HL-60 (cell line): ENCODE results near the gene CCDC85C.

ENCODE experiments used
- DNase-seq, 2 experiments: peaks; one replicate each; pipeline ENCODE4 v3.0.0-alpha.2; 2010 to 2020; ENCODE audit warnings: low read depth in 1 of 2, low spot score in 1 of 2
- H3K27ac ChIP-seq: fragments of 250-450 bp; sonication (Bioruptor Pico); replicated peaks from 2 replicates; pipeline ENCODE4 v1.5.1; 2020; ENCODE audit warnings: mild to moderate bottlenecking, moderate library complexity
- H3K27me3 ChIP-seq: fragments of 250-450 bp; sonication (Bioruptor Pico); 2 replicates; pipeline ENCODE4 v1.5.1; 2021; ENCODE audit warnings: mild to moderate bottlenecking, moderate library complexity; ENCODE audit not compliant: insufficient read depth, poor library complexity, severe bottlenecking
- H3K4me3 ChIP-seq: replicated peaks from 2 replicates; pipeline ENCODE4 v1.5.1; 2011; ENCODE audit warnings: mild to moderate bottlenecking, control low read depth, low read length; ENCODE audit not compliant: insufficient read depth
- GABPA ChIP-seq: IDR thresholded peaks from 2 replicates; pipeline ENCODE4 v1.6.1; 2012; ENCODE audit warnings: low read depth
- POLR2AphosphoS5 ChIP-seq: IDR thresholded peaks from 2 replicates; pipeline ENCODE4 v1.6.1; 2012; ENCODE audit warnings: low read depth
- REST ChIP-seq: IDR thresholded peaks from 2 replicates; pipeline ENCODE4 v1.6.1; 2012; ENCODE audit warnings: low read depth; ENCODE audit not compliant: insufficient replicate concordance
- SPI1 ChIP-seq: IDR thresholded peaks from 2 replicates; pipeline ENCODE4 v1.6.1; 2012; ENCODE audit warnings: low read depth, mild to moderate bottlenecking, borderline replicate concordance
- TF ChIP-seq, protein P1 (sequence below): IDR thresholded peaks from one replicate; pipeline ENCODE4 v1.5.1; 2011; ENCODE audit warnings: low read length, control low read depth, inconsistent platforms; ENCODE audit not compliant: insufficient read depth

The CCDC85C gene

DNA sequence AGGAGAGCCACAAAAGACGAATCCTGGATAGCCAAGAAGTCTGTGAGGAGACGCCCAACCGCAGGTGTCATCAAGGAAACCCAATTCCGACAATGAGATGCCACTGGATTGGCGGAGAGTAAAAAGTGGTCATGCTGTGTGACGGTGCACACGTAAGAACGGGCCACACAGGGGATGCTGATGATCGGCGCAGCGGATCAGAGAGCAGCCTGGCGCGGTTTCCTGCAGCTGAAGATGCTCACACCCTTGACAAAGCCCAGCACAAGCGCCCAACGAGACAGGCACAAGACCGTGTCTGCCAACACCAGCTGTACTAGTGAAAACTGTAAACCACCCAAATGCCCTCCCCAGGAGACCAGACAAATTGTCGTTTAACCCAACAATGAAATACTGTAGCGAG lies 55.8 kb downstream of the CCDC85C start:
- Histone ChIP-seq H3K4me3 (no peak overlapping the region), H3K27ac (no peak overlapping the region), H3K27me3 (no peaks in the 10 kb centered on the region)
- TF ChIP-seq POLR2AphosphoS5 (no peak), GABPA (no peak), SPI1 (no peak), REST (no peak)
- TF ChIP-seq, protein P1, sequence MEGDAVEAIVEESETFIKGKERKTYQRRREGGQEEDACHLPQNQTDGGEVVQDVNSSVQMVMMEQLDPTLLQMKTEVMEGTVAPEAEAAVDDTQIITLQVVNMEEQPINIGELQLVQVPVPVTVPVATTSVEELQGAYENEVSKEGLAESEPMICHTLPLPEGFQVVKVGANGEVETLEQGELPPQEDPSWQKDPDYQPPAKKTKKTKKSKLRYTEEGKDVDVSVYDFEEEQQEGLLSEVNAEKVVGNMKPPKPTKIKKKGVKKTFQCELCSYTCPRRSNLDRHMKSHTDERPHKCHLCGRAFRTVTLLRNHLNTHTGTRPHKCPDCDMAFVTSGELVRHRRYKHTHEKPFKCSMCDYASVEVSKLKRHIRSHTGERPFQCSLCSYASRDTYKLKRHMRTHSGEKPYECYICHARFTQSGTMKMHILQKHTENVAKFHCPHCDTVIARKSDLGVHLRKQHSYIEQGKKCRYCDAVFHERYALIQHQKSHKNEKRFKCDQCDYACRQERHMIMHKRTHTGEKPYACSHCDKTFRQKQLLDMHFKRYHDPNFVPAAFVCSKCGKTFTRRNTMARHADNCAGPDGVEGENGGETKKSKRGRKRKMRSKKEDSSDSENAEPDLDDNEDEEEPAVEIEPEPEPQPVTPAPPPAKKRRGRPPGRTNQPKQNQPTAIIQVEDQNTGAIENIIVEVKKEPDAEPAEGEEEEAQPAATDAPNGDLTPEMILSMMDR: no peak
- DNase-seq: no peak

DNA sequence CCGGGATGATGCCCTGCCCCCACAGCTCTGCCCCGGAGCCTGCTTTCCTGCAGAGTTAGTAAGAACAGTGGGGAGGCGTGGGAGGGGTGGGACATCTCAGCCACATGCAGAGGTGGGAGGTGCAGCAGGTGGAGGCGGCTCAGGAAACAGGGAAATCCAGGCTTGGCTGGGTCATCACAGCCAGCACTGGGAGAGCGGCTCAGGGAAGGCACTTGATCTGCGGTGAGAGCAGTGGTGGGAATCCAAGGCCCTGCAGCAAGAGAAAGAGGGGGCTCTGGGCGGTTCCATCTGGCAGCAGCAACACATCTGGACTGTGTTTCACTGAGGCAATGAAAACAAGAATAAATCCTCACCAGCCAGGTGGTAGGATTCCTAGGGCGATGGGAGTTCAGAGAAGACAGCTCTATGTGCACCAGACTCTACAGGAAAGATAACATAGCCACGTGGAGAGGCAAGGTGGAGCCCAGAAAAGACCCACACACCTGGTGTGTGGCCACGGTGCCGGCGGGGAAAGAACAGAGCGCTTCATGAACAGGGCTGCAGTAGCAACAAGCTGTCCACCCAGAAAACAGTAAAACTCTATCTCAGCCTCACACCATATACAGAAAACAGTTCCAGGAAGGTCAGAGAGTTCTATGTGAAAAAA lies 57.6 kb downstream of the CCDC85C start:
- TF ChIP-seq GABPA (no peak), SPI1 (no peak), POLR2AphosphoS5 (no peak)
- H3K4me3 ChIP-seq: no peak overlapping the region
- DNase-seq: no peak
- H3K27ac ChIP-seq: no peak overlapping the region
- H3K27me3 ChIP-seq: no peaks in the 10 kb centered on the region

DNA sequence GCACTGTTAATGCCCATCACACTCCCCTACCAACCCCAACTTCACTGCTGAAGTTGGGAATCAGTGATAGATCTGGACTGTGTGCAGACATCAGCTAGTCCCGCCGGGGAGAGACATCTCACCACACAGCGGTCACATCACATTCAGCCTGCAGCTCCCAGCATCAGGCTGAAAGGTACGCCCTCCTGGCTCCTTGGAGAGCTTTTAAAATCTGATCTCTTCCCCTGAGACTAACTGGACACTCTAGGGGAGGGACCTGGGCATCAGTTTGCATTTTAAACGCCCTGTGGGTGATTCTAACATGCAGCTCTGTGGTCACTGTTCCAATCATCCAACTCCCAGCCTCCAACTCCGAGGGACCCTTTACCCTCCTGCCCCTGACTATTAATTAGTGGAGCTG lies 58.4 kb downstream of the CCDC85C start:
- H3K27me3 ChIP-seq: no peaks in the 10 kb centered on the region
- no peak overlapping the region for H3K4me3 ChIP-seq
- H3K27ac ChIP-seq: no peak overlapping the region
- TF ChIP-seq GABPA (no peak), REST (no peak), SPI1 (no peak), POLR2AphosphoS5 (no peak)
- TF ChIP-seq, protein P1: no peak
- no peak for DNase-seq

DNA sequence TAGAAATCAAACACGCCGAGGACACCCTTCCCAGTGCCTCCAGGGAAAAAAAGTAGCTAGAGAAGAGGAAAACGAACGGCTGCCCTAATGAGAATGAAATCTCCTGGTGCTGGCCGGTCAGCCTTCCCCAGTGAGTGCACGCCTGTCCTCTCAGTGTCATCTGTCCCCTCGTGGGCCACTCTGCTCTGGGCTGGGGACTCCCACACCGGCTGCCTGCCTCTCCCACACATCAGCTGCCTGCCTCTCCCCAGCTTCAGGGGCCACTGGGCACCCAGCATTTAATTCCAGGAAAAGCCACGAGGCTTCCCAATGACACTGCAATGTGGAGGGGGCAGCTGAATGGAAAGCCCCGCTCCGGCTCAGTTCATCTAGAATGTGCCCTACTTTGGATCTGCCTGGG lies 59.0 kb downstream of the CCDC85C start:
- TF ChIP-seq GABPA (no peak), POLR2AphosphoS5 (no peak)
- TF ChIP-seq, protein P1: no peak
- Histone ChIP-seq H3K4me3 (no peak overlapping the region), H3K27me3 (no peaks in the 10 kb centered on the region), H3K27ac (no peak overlapping the region)
- DNase-seq: no peak
